ENCODE results near the gene RASGRF2. TPM values are rescaled to one million over a fixed set of nuclear protein-coding genes. Genes with fewer than 3 reads are reported as not detected.
A peak's percentile ranks its signal among the peaks of the same experiment; 100 is the strongest.

RASGRF2 gene
- polyA plus RNA-seq, 4 donors = 0.54 to 3.0 (median 1.5) TPM

- H3K36me3 ChIP-seq (ENCODE audit: control insufficient read depth in 3 of 3, insufficient read depth in 2 of 3, low read depth in 1 of 3, low read length in 3 of 3) = peaks cover 0 to 6% (median 0%) of the 10 kb centered on the region in 3 donors
- DNase-seq = no peak
- H3K4me3 ChIP-seq (ENCODE audit: low read depth in 1 of 3, low read length in 3 of 3) = no peak overlapping the region
- H3K27ac ChIP-seq (ENCODE audit: low read depth in 1 of 3, low read length in 2 of 3) = no peak overlapping the region
- H3K9me3 ChIP-seq (ENCODE audit: control insufficient read depth in 2 of 2, insufficient read depth in 1 of 2, low read depth in 1 of 2, low read length in 1 of 2) = no peaks in the 10 kb centered on the region
- H3K27me3 ChIP-seq (ENCODE audit: control insufficient read depth in 3 of 3, insufficient read depth in 3 of 3, low read length in 3 of 3) = no peaks in the 10 kb centered on the region
- H3K4me1 ChIP-seq (ENCODE audit: control insufficient read depth in 3 of 3, insufficient read depth in 2 of 3, low read depth in 1 of 3, low read length in 2 of 3) = peaks cover 0 to 7% (median 0%) of the 10 kb centered on the region in 3 donors
- no peak for FAIRE-seq
- 77 to 87% (median 81%) methylated on average over 8 of the region's 8 CpGs for WGBS, 3 donors
These were observed 270.3 kb downstream of the RASGRF2 start for GRCh38 chr5:81230416-81230815.

DNA sequence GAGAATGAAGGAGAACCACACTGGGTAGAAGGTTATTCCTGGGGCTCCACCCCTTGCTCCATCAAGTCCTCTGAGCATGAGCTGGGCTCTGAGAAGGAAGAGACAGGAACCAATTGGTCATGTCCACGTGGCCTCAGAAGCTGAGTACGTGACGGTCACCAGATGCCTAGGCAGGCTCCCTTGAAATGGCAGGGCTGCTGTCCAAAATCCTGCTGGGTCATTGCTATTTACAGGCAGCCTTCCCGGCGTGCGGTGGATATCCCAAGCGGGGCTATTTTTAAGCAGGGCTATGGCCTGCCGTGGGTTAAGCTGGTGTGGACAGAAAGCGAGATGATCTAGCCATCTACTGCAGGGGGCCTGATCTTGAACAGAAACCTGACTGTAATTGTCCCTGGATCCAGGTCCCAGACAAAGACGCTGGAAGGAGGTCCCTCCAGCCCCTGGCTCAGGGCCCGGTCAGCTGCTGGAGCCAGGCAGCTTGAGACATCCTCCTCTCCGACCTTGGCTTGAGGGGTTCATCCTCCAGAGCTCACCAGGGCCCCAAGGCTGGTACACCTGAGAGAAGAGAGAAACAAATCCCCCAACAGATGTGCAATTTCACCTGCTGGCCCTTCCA is 272.4 kb downstream of the RASGRF2 start:
- DNase-seq (no peak), FAIRE-seq (no peak)
- no peak overlapping the region for H3K27ac ChIP-seq (ENCODE audit: low read depth in 1 of 3, low read length in 2 of 3)

GRCh38 chr5:81233080-81233634 is 273.0 kb downstream of the RASGRF2 start, which contains the start of gene CKMT2:
CKMT2 (plus strand) TSS chr5:81233322; CDS start chr5:81251133, 17,811 bp downstream.
- Histone ChIP-seq H3K36me3 (ENCODE audit: control insufficient read depth in 3 of 3, insufficient read depth in 2 of 3, low read depth in 1 of 3, low read length in 3 of 3) (peaks cover 0 to 9% (median 0%) of the 10 kb centered on the region in 3 donors), H3K27ac (ENCODE audit: low read depth in 1 of 3, low read length in 2 of 3) (no peak within 1 kb of the TSS), H3K4me1 (ENCODE audit: control insufficient read depth in 3 of 3, insufficient read depth in 2 of 3, low read depth in 1 of 3, low read length in 2 of 3) (peaks cover 0 to 7% (median 0%) of the 10 kb centered on the region in 3 donors), H3K9me3 (ENCODE audit: control insufficient read depth in 2 of 2, insufficient read depth in 1 of 2, low read depth in 1 of 2, low read length in 1 of 2) (no peaks in the 10 kb centered on the region), H3K27me3 (ENCODE audit: control insufficient read depth in 3 of 3, insufficient read depth in 3 of 3, low read length in 3 of 3) (no peaks in the 10 kb centered on the region), H3K4me3 (ENCODE audit: low read depth in 1 of 3, low read length in 3 of 3) (peak within 1 kb of the TSS in 2 of 3 donors; percentile 27 to 32)
- DNase-seq = peak; percentile 49 to 77
- no peak for FAIRE-seq
- WGBS, 3 donors = 5 to 28% (median 15%) methylated on average over 28 of the region's 28 CpGs

More for the DNA sequence above, 272.4 kb downstream of the RASGRF2 start:
- H3K27me3 ChIP-seq (ENCODE audit: control insufficient read depth in 3 of 3, insufficient read depth in 3 of 3, low read length in 3 of 3) = no peaks in the 10 kb centered on the region
- H3K4me1 ChIP-seq (ENCODE audit: control insufficient read depth in 3 of 3, insufficient read depth in 2 of 3, low read depth in 1 of 3, low read length in 2 of 3) = peaks cover 0 to 7% (median 0%) of the 10 kb centered on the region in 3 donors
- no peaks in the 10 kb centered on the region for H3K9me3 ChIP-seq (ENCODE audit: control insufficient read depth in 2 of 2, insufficient read depth in 1 of 2, low read depth in 1 of 2, low read length in 1 of 2)
- 66 to 77% (median 76%) methylated on average over 12 of the region's 12 CpGs for WGBS, 3 donors
- H3K4me3 ChIP-seq (ENCODE audit: low read depth in 1 of 3, low read length in 3 of 3) = peak overlapping the region in 2 of 3 donors; percentile 27 to 32
- peaks cover 0 to 9% (median 0%) of the 10 kb centered on the region in 3 donors for H3K36me3 ChIP-seq (ENCODE audit: control insufficient read depth in 3 of 3, insufficient read depth in 2 of 3, low read depth in 1 of 3, low read length in 3 of 3)

DNA sequence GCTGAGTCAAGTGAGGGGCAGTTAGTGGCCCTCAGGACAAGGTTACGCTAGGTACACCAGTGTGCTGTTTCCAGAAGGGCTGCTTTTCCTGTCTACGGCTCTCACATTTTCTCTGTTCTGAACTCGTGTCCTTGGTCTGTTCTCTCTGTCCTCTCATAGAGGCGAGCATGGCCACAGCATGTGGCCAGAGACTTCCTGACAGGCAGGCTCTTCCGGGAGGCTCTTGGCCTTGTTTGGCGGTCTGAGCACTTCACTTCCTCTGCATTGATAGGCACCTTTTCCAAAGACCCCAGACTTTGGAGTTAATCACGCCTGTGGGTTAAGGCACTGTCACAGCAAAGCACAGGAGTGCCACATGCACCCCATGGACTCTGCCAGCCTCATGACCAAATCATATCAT is 274.1 kb downstream of the RASGRF2 start:
- Histone ChIP-seq H3K4me1 (ENCODE audit: control insufficient read depth in 3 of 3, insufficient read depth in 2 of 3, low read depth in 1 of 3, low read length in 2 of 3) (peaks cover 0 to 7% (median 0%) of the 10 kb centered on the region in 3 donors), H3K27ac (ENCODE audit: low read depth in 1 of 3, low read length in 2 of 3) (no peak overlapping the region), H3K27me3 (ENCODE audit: control insufficient read depth in 3 of 3, insufficient read depth in 3 of 3, low read length in 3 of 3) (no peaks in the 10 kb centered on the region), H3K36me3 (ENCODE audit: control insufficient read depth in 3 of 3, insufficient read depth in 2 of 3, low read depth in 1 of 3, low read length in 3 of 3) (peaks cover 0 to 10% (median 0%) of the 10 kb centered on the region in 3 donors), H3K4me3 (ENCODE audit: low read depth in 1 of 3, low read length in 3 of 3) (no peak overlapping the region), H3K9me3 (ENCODE audit: control insufficient read depth in 2 of 2, insufficient read depth in 1 of 2, low read depth in 1 of 2, low read length in 1 of 2) (no peaks in the 10 kb centered on the region)
- DNase-seq (no peak), FAIRE-seq (no peak)
- 86 to 91% (median 91%) methylated on average over 7 of the region's 7 CpGs for WGBS, 3 donors

- Histone ChIP-seq H3K27me3 (ENCODE audit: control insufficient read depth in 3 of 3, insufficient read depth in 3 of 3, low read length in 3 of 3) (no peaks in the 10 kb centered on the region), H3K27ac (ENCODE audit: low read depth in 1 of 3, low read length in 2 of 3) (no peak overlapping the region), H3K4me3 (ENCODE audit: low read depth in 1 of 3, low read length in 3 of 3) (no peak overlapping the region), H3K36me3 (ENCODE audit: control insufficient read depth in 3 of 3, insufficient read depth in 2 of 3, low read depth in 1 of 3, low read length in 3 of 3) (peaks cover 0 to 13% (median 0%) of the 10 kb centered on the region in 3 donors), H3K4me1 (ENCODE audit: control insufficient read depth in 3 of 3, insufficient read depth in 2 of 3, low read depth in 1 of 3, low read length in 2 of 3) (peaks cover 0 to 7% (median 0%) of the 10 kb centered on the region in 3 donors), H3K9me3 (ENCODE audit: control insufficient read depth in 2 of 2, insufficient read depth in 1 of 2, low read depth in 1 of 2, low read length in 1 of 2) (no peaks in the 10 kb centered on the region)
- FAIRE-seq (no peak), DNase-seq (no peak)
- WGBS, 3 donors = 64 to 67% (median 67%) methylated on average over 3 of the region's 3 CpGs
These were observed 274.6 kb downstream of the RASGRF2 start for GRCh38 chr5:81234801-81235200.

GRCh38 chr5:81235287-81236072 is 275.3 kb downstream of the RASGRF2 start:
- Histone ChIP-seq H3K36me3 (ENCODE audit: control insufficient read depth in 3 of 3, insufficient read depth in 2 of 3, low read depth in 1 of 3, low read length in 3 of 3) (peaks cover 0 to 17% (median 0%) of the 10 kb centered on the region in 3 donors), H3K27me3 (ENCODE audit: control insufficient read depth in 3 of 3, insufficient read depth in 3 of 3, low read length in 3 of 3) (no peaks in the 10 kb centered on the region), H3K9me3 (ENCODE audit: control insufficient read depth in 2 of 2, insufficient read depth in 1 of 2, low read depth in 1 of 2, low read length in 1 of 2) (no peaks in the 10 kb centered on the region), H3K4me3 (ENCODE audit: low read depth in 1 of 3, low read length in 3 of 3) (no peak overlapping the region), H3K4me1 (ENCODE audit: control insufficient read depth in 3 of 3, insufficient read depth in 2 of 3, low read depth in 1 of 3, low read length in 2 of 3) (peaks cover 0 to 7% (median 0%) of the 10 kb centered on the region in 3 donors), H3K27ac (ENCODE audit: low read depth in 1 of 3, low read length in 2 of 3) (no peak overlapping the region)
- DNase-seq (no peak), FAIRE-seq (no peak)
- WGBS, 3 donors = 76 to 82% (median 78%) methylated on average over 10 of the region's 10 CpGs

GRCh38 chr5:81238460-81238859 is 278.3 kb downstream of the RASGRF2 start:
- WGBS, 3 donors = 88 to 96% (median 91%) methylated on average over 4 of the region's 4 CpGs
- no peaks in the 10 kb centered on the region for H3K27me3 ChIP-seq (ENCODE audit: control insufficient read depth in 3 of 3, insufficient read depth in 3 of 3, low read length in 3 of 3)
- FAIRE-seq = no peak
- no peak overlapping the region for H3K27ac ChIP-seq (ENCODE audit: low read depth in 1 of 3, low read length in 2 of 3)
- DNase-seq = no peak
- H3K36me3 ChIP-seq (ENCODE audit: control insufficient read depth in 3 of 3, insufficient read depth in 2 of 3, low read depth in 1 of 3, low read length in 3 of 3) = peaks cover 0 to 17% (median 0%) of the 10 kb centered on the region in 3 donors
- no peaks in the 10 kb centered on the region for H3K9me3 ChIP-seq (ENCODE audit: control insufficient read depth in 2 of 2, insufficient read depth in 1 of 2, low read depth in 1 of 2, low read length in 1 of 2)
- peaks cover 0 to 3% (median 0%) of the 10 kb centered on the region in 3 donors for H3K4me1 ChIP-seq (ENCODE audit: control insufficient read depth in 3 of 3, insufficient read depth in 2 of 3, low read depth in 1 of 3, low read length in 2 of 3)
- H3K4me3 ChIP-seq (ENCODE audit: low read depth in 1 of 3, low read length in 3 of 3) = no peak overlapping the region

DNA sequence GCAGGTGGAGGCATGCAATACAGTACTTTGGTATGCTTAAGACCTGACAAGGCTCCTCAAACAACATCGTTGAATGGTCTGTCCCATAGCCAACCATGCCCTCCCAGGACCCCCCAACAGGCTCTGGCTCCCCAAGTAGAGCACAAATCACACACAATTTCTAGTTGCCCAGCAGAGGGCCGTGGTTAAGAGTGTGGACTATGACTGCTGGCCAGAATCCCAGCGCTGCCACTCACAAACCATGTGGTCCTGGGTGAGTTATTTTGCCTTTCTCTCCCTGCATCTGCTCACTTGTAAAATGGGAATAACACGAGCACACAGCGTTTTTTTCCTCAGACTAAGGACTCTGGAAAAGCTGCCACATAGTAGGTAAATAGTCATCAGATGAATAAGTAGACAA is 279.4 kb downstream of the RASGRF2 start:
- 65 to 85% (median 79%) methylated on average over 5 of the region's 5 CpGs for WGBS, 3 donors
- no peak for DNase-seq
- Histone ChIP-seq H3K9me3 (ENCODE audit: control insufficient read depth in 2 of 2, insufficient read depth in 1 of 2, low read depth in 1 of 2, low read length in 1 of 2) (no peaks in the 10 kb centered on the region), H3K4me1 (ENCODE audit: control insufficient read depth in 3 of 3, insufficient read depth in 2 of 3, low read depth in 1 of 3, low read length in 2 of 3) (peaks cover 0 to 3% (median 0%) of the 10 kb centered on the region in 3 donors), H3K27me3 (ENCODE audit: control insufficient read depth in 3 of 3, insufficient read depth in 3 of 3, low read length in 3 of 3) (no peaks in the 10 kb centered on the region), H3K4me3 (ENCODE audit: low read depth in 1 of 3, low read length in 3 of 3) (no peak overlapping the region), H3K27ac (ENCODE audit: low read depth in 1 of 3, low read length in 2 of 3) (no peak overlapping the region), H3K36me3 (ENCODE audit: control insufficient read depth in 3 of 3, insufficient read depth in 2 of 3, low read depth in 1 of 3, low read length in 3 of 3) (peaks cover 0 to 16% (median 0%) of the 10 kb centered on the region in 3 donors)
- no peak for FAIRE-seq

Measured in small intestine (tissue), 7 donors.